GM11168 (cell line): ENCODE data around the gene GAL3ST2.

Experiments used
- in situ Hi-C: fragments of 300-500 bp; cut with MboI; formaldehyde crosslinking; loops from one replicate; pipeline ENCODE4 v1.12.0; 2022; ENCODE audit warnings: low sequenced_read_pairs; ENCODE audit not compliant: unreplicated experiment

The GAL3ST2 gene

GRCh38 chr2:241852981-241853631 is 76.5 kb downstream of the GAL3ST2 start:
- in situ Hi-C loops = no loop called here
